ENCODE measurements around the gene HMGCS1. TPM values are rescaled to one million over a fixed set of nuclear protein-coding genes. Genes with fewer than 3 reads are reported as not detected.
"Not testable (repeated sequence)": the region's sequence is repeated elsewhere in the genome, so short reads cannot be mapped to it uniquely, and the experiment has no call there.

Gene HMGCS1
- total RNA-seq, 1 experiment from 2014 or later, result 184 TPM

- Histone ChIP-seq H3K4me2 (ENCODE audit: low read depth, low read length, poor library complexity, severe bottlenecking) (no peak overlapping the region), H3K9me2 (replicated peaks; ENCODE audit: insufficient read depth, low read length) (no peaks in the 10 kb centered on the region), H3K4me3 (ENCODE audit: low read length) (no peak overlapping the region), H3K79me2 (ENCODE audit: low read length) (no peaks in the 10 kb centered on the region), H3K9me3 (ENCODE audit: low read length) (no peaks in the 10 kb centered on the region), H3K4me1 (ENCODE audit: low read length) (peaks cover 6% of the 10 kb centered on the region), H2AFZ (ENCODE audit: low read length) (no peak overlapping the region), H3K9ac (ENCODE audit: low read length) (no peak overlapping the region), H3K27ac (ENCODE audit: low read length) (no peak overlapping the region), H3K27me3 (ENCODE audit: low read length) (no peaks in the 10 kb centered on the region), H4K20me1 (ENCODE audit: insufficient read depth, low read depth, low read length) (no peaks in the 10 kb centered on the region), H3K36me3 (ENCODE audit: insufficient read depth, low read length) (no peaks in the 10 kb centered on the region)
- no peak for DNase-seq
Measured at GRCh38 chr5:43268188-43268820, 44.9 kb downstream of the HMGCS1 start.

DNA sequence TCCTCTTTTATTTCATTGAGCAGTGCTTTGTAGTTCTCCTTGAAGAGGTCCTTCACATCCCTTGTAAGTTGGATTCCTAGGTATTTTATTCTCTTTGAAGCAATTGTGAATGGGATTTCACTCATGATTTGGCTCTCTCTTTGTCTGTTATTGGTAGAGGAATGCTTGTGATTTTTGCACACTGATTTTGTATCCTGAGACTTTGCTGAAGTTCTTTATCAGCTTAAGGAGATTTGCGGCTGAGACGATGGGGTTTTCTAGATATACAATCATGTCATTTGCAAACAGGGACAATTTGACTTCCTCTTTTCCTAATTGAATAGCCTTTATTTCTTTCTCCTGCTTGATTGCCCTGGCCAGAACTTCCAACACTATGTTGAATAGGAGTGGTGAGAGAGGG lies 50.9 kb downstream of the HMGCS1 start:
- not testable (repeated sequence) for H3K27me3 ChIP-seq (ENCODE audit: low read length); H3K36me3 ChIP-seq (ENCODE audit: insufficient read depth, low read length); H3K4me1 ChIP-seq (ENCODE audit: low read length); H4K20me1 ChIP-seq (ENCODE audit: insufficient read depth, low read depth, low read length); H3K9me3 ChIP-seq (ENCODE audit: low read length); H3K9ac ChIP-seq (ENCODE audit: low read length); DNase-seq; H3K4me3 ChIP-seq (ENCODE audit: low read length); H3K79me2 ChIP-seq (ENCODE audit: low read length); H3K27ac ChIP-seq (ENCODE audit: low read length); H3K9me2 ChIP-seq (replicated peaks; ENCODE audit: insufficient read depth, low read length); H2AFZ ChIP-seq (ENCODE audit: low read length); H3K4me2 ChIP-seq (ENCODE audit: low read depth, low read length, poor library complexity, severe bottlenecking)

DNA sequence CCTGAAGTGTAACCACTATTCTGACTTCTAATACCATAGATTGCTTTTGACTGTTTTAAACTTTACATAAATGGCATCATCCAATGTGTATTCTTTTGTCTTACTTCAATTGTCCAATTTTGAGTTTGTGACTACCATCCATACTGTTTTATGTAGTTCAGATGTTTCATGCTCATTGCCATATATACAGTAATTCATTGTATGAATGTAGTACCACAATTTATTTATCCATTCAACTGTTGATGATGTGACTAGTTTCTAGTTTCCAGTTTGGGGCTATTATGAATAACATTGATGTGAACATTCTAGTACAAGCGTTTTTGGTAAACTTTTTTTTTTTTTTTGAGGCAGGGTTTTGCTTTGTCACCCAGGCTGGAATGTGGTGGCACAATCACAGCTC lies 55.1 kb downstream of the HMGCS1 start:
- no peak overlapping the region for H3K4me2 ChIP-seq (ENCODE audit: low read depth, low read length, poor library complexity, severe bottlenecking)
- H3K4me1 ChIP-seq (ENCODE audit: low read length), result 0 out of 2 replicates have a peak, but pooled peaks cover 4% of the 10 kb centered on the region
- no peak overlapping the region for H3K4me3 ChIP-seq (ENCODE audit: low read length)
- H3K27me3 ChIP-seq (ENCODE audit: low read length), result no peaks in the 10 kb centered on the region
- no peak overlapping the region for H3K27ac ChIP-seq (ENCODE audit: low read length)
- no peak overlapping the region for H2AFZ ChIP-seq (ENCODE audit: low read length)
- no peaks in the 10 kb centered on the region for H3K36me3 ChIP-seq (ENCODE audit: insufficient read depth, low read length)
- H4K20me1 ChIP-seq (ENCODE audit: insufficient read depth, low read depth, low read length), result no peaks in the 10 kb centered on the region
- no peaks in the 10 kb centered on the region for H3K9me2 ChIP-seq (replicated peaks; ENCODE audit: insufficient read depth, low read length)
- no peak overlapping the region for H3K9ac ChIP-seq (ENCODE audit: low read length)
- no peaks in the 10 kb centered on the region for H3K79me2 ChIP-seq (ENCODE audit: low read length)
- peak; percentile 28 for DNase-seq
- no peaks in the 10 kb centered on the region for H3K9me3 ChIP-seq (ENCODE audit: low read length)

DNA sequence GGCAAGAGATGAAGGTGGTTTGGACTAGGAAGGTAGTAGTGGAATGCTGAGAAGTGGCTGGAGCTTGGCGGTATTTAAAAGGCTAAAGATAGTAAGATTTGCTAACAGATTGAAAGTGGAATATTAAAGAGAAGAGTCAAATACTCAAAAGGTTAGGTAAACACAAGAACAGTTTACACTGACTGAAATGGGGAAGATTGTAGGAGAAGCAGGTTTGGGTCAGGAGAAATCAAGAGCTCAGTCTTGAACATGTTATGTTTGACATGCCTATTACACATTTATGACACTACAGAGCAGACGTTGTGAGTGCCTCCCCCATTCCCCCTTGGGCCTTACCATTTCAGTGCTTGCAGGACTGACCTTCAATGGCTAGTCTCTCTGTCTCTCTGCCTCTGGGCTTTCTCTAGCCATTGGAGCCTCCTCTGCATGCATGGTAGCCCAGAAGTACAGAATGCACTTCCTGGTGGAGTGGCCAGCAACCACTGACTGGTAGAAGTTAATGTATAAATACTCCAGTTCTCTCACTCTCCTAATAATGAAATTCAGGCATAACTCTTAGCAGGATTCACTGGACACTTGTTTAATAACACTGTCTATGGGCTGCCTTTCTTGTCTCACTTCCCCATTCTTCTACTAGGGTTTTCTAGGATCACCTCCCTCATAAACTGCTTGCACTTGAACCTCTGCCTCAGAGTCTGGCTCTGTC lies 56.8 kb downstream of the HMGCS1 start:
- peaks cover 17% of the 10 kb centered on the region for H3K4me1 ChIP-seq (ENCODE audit: low read length)
- no peaks in the 10 kb centered on the region for H3K9me2 ChIP-seq (replicated peaks; ENCODE audit: insufficient read depth, low read length)

GRCh38 chr5:43255704-43256103 lies 57.5 kb downstream of the HMGCS1 start:
- Histone ChIP-seq H3K36me3 (ENCODE audit: insufficient read depth, low read length) (no peaks in the 10 kb centered on the region), H3K27me3 (ENCODE audit: low read length) (no peaks in the 10 kb centered on the region), H3K4me3 (ENCODE audit: low read length) (no peak overlapping the region), H3K79me2 (ENCODE audit: low read length) (no peaks in the 10 kb centered on the region), H3K4me1 (ENCODE audit: low read length) (peaks cover 17% of the 10 kb centered on the region), H3K27ac (ENCODE audit: low read length) (no peak overlapping the region), H2AFZ (ENCODE audit: low read length) (no peak overlapping the region), H3K9me3 (ENCODE audit: low read length) (no peaks in the 10 kb centered on the region), H3K9me2 (replicated peaks; ENCODE audit: insufficient read depth, low read length) (no peaks in the 10 kb centered on the region), H3K4me2 (ENCODE audit: low read depth, low read length, poor library complexity, severe bottlenecking) (no peak overlapping the region), H3K9ac (ENCODE audit: low read length) (no peak overlapping the region), H4K20me1 (ENCODE audit: insufficient read depth, low read depth, low read length) (no peaks in the 10 kb centered on the region)
- DNase-seq, result peak; percentile 39

More for the DNA sequence above, 56.8 kb downstream of the HMGCS1 start:
- Histone ChIP-seq H3K4me3 (ENCODE audit: low read length) (no peak overlapping the region), H2AFZ (ENCODE audit: low read length) (no peak overlapping the region), H3K27ac (ENCODE audit: low read length) (no peak overlapping the region), H3K9me3 (ENCODE audit: low read length) (no peaks in the 10 kb centered on the region), H3K9ac (ENCODE audit: low read length) (no peak overlapping the region), H3K27me3 (ENCODE audit: low read length) (no peaks in the 10 kb centered on the region), H3K79me2 (ENCODE audit: low read length) (no peaks in the 10 kb centered on the region), H3K36me3 (ENCODE audit: insufficient read depth, low read length) (no peaks in the 10 kb centered on the region), H4K20me1 (ENCODE audit: insufficient read depth, low read depth, low read length) (no peaks in the 10 kb centered on the region), H3K4me2 (ENCODE audit: low read depth, low read length, poor library complexity, severe bottlenecking) (no peak overlapping the region)
- DNase-seq, result peak; percentile 47

GRCh38 chr5:43251754-43252153 lies 61.5 kb downstream of the HMGCS1 start:
- H3K4me3 ChIP-seq (ENCODE audit: low read length), result no peak overlapping the region
- H3K9ac ChIP-seq (ENCODE audit: low read length), result no peak overlapping the region
- no peak overlapping the region for H3K4me2 ChIP-seq (ENCODE audit: low read depth, low read length, poor library complexity, severe bottlenecking)
- H3K79me2 ChIP-seq (ENCODE audit: low read length), result no peaks in the 10 kb centered on the region
- no peaks in the 10 kb centered on the region for H3K9me2 ChIP-seq (replicated peaks; ENCODE audit: insufficient read depth, low read length)
- no peak overlapping the region for H3K27ac ChIP-seq (ENCODE audit: low read length)
- H3K27me3 ChIP-seq (ENCODE audit: low read length), result no peaks in the 10 kb centered on the region
- H4K20me1 ChIP-seq (ENCODE audit: insufficient read depth, low read depth, low read length), result no peaks in the 10 kb centered on the region
- peaks cover 17% of the 10 kb centered on the region for H3K4me1 ChIP-seq (ENCODE audit: low read length)
- DNase-seq, result no peak
- no peaks in the 10 kb centered on the region for H3K36me3 ChIP-seq (ENCODE audit: insufficient read depth, low read length)
- H3K9me3 ChIP-seq (ENCODE audit: low read length), result no peaks in the 10 kb centered on the region
- H2AFZ ChIP-seq (ENCODE audit: low read length), result no peak overlapping the region

DNA sequence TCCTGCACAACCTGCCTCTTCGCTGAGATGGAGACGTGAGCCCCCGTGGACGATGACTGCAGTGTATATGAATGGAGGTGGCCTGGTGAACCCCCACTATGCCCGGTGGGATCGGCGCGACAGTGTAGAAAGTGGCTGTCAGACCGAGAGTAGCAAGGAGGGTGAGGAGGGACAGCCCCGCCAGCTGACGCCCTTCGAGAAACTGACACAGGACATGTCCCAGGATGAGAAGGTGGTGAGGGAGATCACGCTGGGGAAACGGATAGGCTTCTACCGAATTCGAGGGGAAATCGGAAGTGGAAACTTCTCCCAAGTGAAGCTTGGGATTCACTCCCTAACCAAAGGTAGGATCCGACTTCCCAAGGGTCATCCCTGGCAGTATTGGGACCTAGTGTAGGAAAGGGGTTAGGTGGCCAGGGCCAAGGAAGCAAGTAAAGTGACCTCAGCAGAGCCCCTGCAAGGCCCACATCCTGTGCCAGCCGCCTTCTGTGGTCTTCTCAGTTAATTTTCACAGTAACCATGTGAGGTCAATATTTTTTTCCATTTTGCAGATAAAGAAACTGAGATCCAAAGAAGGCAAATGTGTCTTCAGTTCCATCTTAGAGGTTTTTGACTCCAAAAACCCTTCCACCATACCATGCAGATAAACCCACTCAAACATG lies 67.4 kb downstream of the HMGCS1 start:
- Histone ChIP-seq H3K36me3 (ENCODE audit: insufficient read depth, low read length) (no peaks in the 10 kb centered on the region), H3K9me3 (ENCODE audit: low read length) (no peaks in the 10 kb centered on the region), H3K4me3 (ENCODE audit: low read length) (no peak overlapping the region), H3K9me2 (replicated peaks; ENCODE audit: insufficient read depth, low read length) (no peaks in the 10 kb centered on the region), H3K27ac (ENCODE audit: low read length) (no peak overlapping the region), H3K4me2 (ENCODE audit: low read depth, low read length, poor library complexity, severe bottlenecking) (no peak overlapping the region), H3K79me2 (ENCODE audit: low read length) (no peaks in the 10 kb centered on the region), H3K27me3 (ENCODE audit: low read length) (no peaks in the 10 kb centered on the region), H4K20me1 (ENCODE audit: insufficient read depth, low read depth, low read length) (no peaks in the 10 kb centered on the region), H2AFZ (ENCODE audit: low read length) (peak overlapping the region; percentile 66; the same call in 1 of the 2 replicates), H3K4me1 (ENCODE audit: low read length) (peaks cover 38% of the 10 kb centered on the region), H3K9ac (ENCODE audit: low read length) (no peak overlapping the region)
- DNase-seq, result peak; percentile 38

DNA sequence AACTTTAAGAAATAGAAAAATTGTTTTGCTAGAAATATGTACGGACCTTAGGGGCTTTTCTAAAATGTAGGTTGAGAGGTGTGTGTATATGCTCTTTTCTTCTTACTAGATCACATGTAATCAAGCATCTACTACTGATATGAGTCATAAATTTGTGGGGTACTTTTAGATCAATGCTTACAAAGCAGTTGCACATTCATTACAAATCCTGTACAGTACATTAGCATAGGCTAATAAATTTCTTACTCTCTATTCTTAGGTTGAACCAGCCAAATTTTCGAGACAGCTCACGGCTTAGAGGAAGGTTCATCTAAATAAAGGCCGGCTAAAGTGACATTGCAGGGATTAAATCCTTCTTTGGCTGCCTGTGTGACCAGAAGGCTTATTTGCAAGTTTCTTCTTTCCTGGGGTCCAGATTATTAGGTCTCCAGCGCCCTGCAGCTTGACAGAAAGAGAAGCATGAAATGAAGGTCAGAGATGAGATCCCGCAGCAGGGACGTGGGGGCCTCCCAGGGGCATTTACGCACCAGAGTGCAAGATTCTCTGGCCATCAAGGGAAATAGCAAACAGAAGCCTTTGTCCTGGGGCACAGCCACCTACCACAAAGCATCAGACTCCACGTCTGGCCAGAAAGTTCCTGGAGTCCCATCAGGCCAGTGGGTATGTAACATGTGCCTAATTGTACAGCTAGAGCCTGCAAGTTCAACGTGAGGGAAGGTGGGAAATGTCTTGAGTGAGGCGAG lies 68.2 kb downstream of the HMGCS1 start:
- Histone ChIP-seq H3K4me1 (ENCODE audit: low read length) (peaks cover 38% of the 10 kb centered on the region), H2AFZ (ENCODE audit: low read length) (peak overlapping the region; percentile 66), H3K79me2 (ENCODE audit: low read length) (no peaks in the 10 kb centered on the region), H3K4me3 (ENCODE audit: low read length) (0 out of 2 replicates have a peak overlapping the region, but pooled peaks have one; percentile 10), H3K9ac (ENCODE audit: low read length) (peak overlapping the region; percentile 47), H3K27ac (ENCODE audit: low read length) (peak overlapping the region; percentile 17; the same call in 1 of the 2 replicates), H3K4me2 (ENCODE audit: low read depth, low read length, poor library complexity, severe bottlenecking) (peak overlapping the region; percentile 51), H3K9me3 (ENCODE audit: low read length) (no peaks in the 10 kb centered on the region), H4K20me1 (ENCODE audit: insufficient read depth, low read depth, low read length) (no peaks in the 10 kb centered on the region), H3K9me2 (replicated peaks; ENCODE audit: insufficient read depth, low read length) (no peaks in the 10 kb centered on the region), H3K27me3 (ENCODE audit: low read length) (no peaks in the 10 kb centered on the region), H3K36me3 (ENCODE audit: insufficient read depth, low read length) (no peaks in the 10 kb centered on the region)
- DNase-seq, result peak; percentile 52
